Dermis blood vessel endothelial cell (primary cell): Measurements from ENCODE around the gene MAN2B2. TPM values are rescaled to one million over a fixed set of nuclear protein-coding genes. Genes with fewer than 3 reads are reported as not detected.
A peak's percentile ranks its signal among the peaks of the same experiment; 100 is the strongest.

Experiments used
- DNase-seq: peaks from one replicate; pipeline ENCODE4 v3.0.0; 2010
- total RNA-seq: library from RNA; depleted of rRNA; stranded (reverse); fragments of >200 nt; gene quantifications from 2 replicates; pipeline ENCODE4 v1.2.3, GENCODE V29; 2014

The MAN2B2 gene
- total RNA-seq, 1 donor from 2014 or later: 12.3 TPM

- peak; percentile 87 for DNase-seq
These were observed 28.1 kb upstream of the MAN2B2 start for GRCh38 chr4:6546681-6547447.

GRCh38 chr4:6548201-6548881 is 26.6 kb upstream of the MAN2B2 start:
- DNase-seq: peak; percentile 54

- no peak for DNase-seq
These were observed 26.1 kb upstream of the MAN2B2 start for GRCh38 chr4:6548882-6549230.

- no peak for DNase-seq
These were observed 25.5 kb upstream of the MAN2B2 start for GRCh38 chr4:6549445-6549844.

GRCh38 chr4:6549890-6550620 is 24.9 kb upstream of the MAN2B2 start:
- DNase-seq: no peak

GRCh38 chr4:6550821-6551220 is 24.2 kb upstream of the MAN2B2 start:
- DNase-seq: no peak

- no peak for DNase-seq
These were observed 23.3 kb upstream of the MAN2B2 start for GRCh38 chr4:6551660-6552059.

- no peak for DNase-seq
These were observed 19.5 kb upstream of the MAN2B2 start for GRCh38 chr4:6555519-6555918.

GRCh38 chr4:6556263-6556662 is 18.7 kb upstream of the MAN2B2 start:
- no peak for DNase-seq

- DNase-seq: no peak
These were observed 17.8 kb upstream of the MAN2B2 start for GRCh38 chr4:6557185-6557584.

GRCh38 chr4:6557856-6558255 is 17.1 kb upstream of the MAN2B2 start:
- no peak for DNase-seq

- no peak for DNase-seq
These were observed 14.4 kb upstream of the MAN2B2 start for GRCh38 chr4:6560416-6561172.

GRCh38 chr4:6561173-6561516 is 13.8 kb upstream of the MAN2B2 start:
- no peak for DNase-seq

- no peak for DNase-seq
These were observed 13.2 kb upstream of the MAN2B2 start for GRCh38 chr4:6561706-6562371.

GRCh38 chr4:6562931-6563901 is 11.8 kb upstream of the MAN2B2 start:
- no peak for DNase-seq

- DNase-seq: no peak
These were observed 10.9 kb upstream of the MAN2B2 start for GRCh38 chr4:6563935-6564645.

GRCh38 chr4:6565691-6566390 is 9.1 kb upstream of the MAN2B2 start:
- DNase-seq: no peak

GRCh38 chr4:6566391-6567190 is 8.4 kb upstream of the MAN2B2 start:
- no peak for DNase-seq

- no peak for DNase-seq
These were observed 7.8 kb upstream of the MAN2B2 start for GRCh38 chr4:6567218-6567617.
